Astrocyte of the spinal cord (primary cell): ENCODE data around the gene DDX10.
A peak's percentile ranks its signal among the peaks of the same experiment; 100 is the strongest.

ENCODE experiments used
- DNase-seq: peaks from one replicate; pipeline ENCODE4 v3.0.0; 2011; ENCODE audit warnings: low read depth, low spot score
- H3K4me3 ChIP-seq: 2 replicates; pipeline ENCODE4 v1.5.1; 2011; ENCODE audit warnings: low read depth, mild to moderate bottlenecking, low read length, moderate library complexity
- CTCF ChIP-seq: IDR thresholded peaks from 2 replicates; pipeline ENCODE4 v1.5.1; 2012; ENCODE audit warnings: low read depth, mild to moderate bottlenecking, low read length, inconsistent platforms
- in situ Hi-C: cut with HindIII; loops from 2 replicates; pipeline ENCODE4 v1.10.0; 2017; ENCODE audit warnings: low sequenced_read_pairs

DDX10 gene

GRCh38 chr11:108933630-108934029 is 268.8 kb downstream of the DDX10 start:
- no peak for TF ChIP-seq CTCF
- DNase-seq = peak; percentile 48
- no peak overlapping the region for H3K4me3 ChIP-seq
- in situ Hi-C loops = no loop called here

- no peak overlapping the region for H3K4me3 ChIP-seq
- in situ Hi-C loops = no loop called here
- no peak for DNase-seq
- TF ChIP-seq CTCF = no peak
Measured at GRCh38 chr11:108934289-108934688, 269.4 kb downstream of the DDX10 start.

GRCh38 chr11:108934696-108935095 is 269.8 kb downstream of the DDX10 start:
- in situ Hi-C loops = no loop called here
- no peak for DNase-seq
- no peak overlapping the region for H3K4me3 ChIP-seq
- no peak for TF ChIP-seq CTCF

- TF ChIP-seq CTCF = no peak
- DNase-seq = no peak
- in situ Hi-C loops = no loop called here
Measured at GRCh38 chr11:108937746-108938145, 272.9 kb downstream of the DDX10 start.

GRCh38 chr11:108938604-108939003 is 273.7 kb downstream of the DDX10 start:
- no peak for TF ChIP-seq CTCF
- DNase-seq = no peak
- in situ Hi-C loops = no loop called here
- no peak overlapping the region for H3K4me3 ChIP-seq

More at GRCh38 chr11:108937746-108938145, 272.9 kb downstream of the DDX10 start:
- no peak overlapping the region for H3K4me3 ChIP-seq

- no peak for TF ChIP-seq CTCF
- DNase-seq = no peak
- H3K4me3 ChIP-seq = no peak overlapping the region
- in situ Hi-C loops = no loop called here
Measured at GRCh38 chr11:108939135-108939534, 274.3 kb downstream of the DDX10 start.

GRCh38 chr11:108943853-108944252 is 279.0 kb downstream of the DDX10 start:
- no peak overlapping the region for H3K4me3 ChIP-seq
- in situ Hi-C loops = no loop called here
- no peak for TF ChIP-seq CTCF
- DNase-seq = no peak
